Measurements from ENCODE around the gene CNTNAP2. TPM values are rescaled to one million over a fixed set of nuclear protein-coding genes. Genes with fewer than 3 reads are reported as not detected.

CNTNAP2 gene
- total and polyA plus RNA-seq, 2 of the 4 experiments (the other 2 are of a cell fraction), result not detected

DNA sequence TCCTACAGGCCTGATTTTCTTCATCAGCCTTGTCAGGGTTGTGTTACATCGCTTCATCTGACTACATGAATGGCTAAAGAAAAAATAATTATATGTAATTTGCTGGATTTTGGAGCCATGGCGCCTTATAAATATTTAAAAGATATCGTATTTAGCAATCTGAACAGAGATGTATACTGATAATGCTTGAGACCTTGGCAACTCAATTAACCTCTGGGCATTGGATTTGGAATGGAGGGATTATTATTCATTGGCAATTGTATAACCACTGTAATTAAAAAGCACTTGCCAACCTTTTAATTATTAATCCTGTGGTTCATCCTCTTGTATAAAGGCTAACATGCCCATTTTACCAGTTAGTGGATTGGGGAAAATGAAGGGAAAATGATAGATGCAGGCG lies 745.1 kb downstream of the CNTNAP2 start:
- peaks cover 2% of the 10 kb centered on the region; the same call in 1 of the 2 replicates for H3K9me3 ChIP-seq (ENCODE audit: control insufficient read depth, insufficient read depth, low read length)
- no peak overlapping the region for H2AK9ac ChIP-seq (replicated peaks; ENCODE audit: low read depth, low read length, poor library complexity)
- H3K4ac ChIP-seq (ENCODE audit: low read depth, low read length), result no peak overlapping the region
- H3K4me1 ChIP-seq (ENCODE audit: control insufficient read depth, insufficient read depth, low read length), result no peaks in the 10 kb centered on the region
- H4K5ac ChIP-seq (ENCODE audit: low read depth, low read length), result no peak overlapping the region
- H4K8ac ChIP-seq (ENCODE audit: low read depth in 2 of 2, low read length in 2 of 2), result no peak overlapping the region
- intact Hi-C loops (cut with micrococcal nuclease), result no loop called here
- no peak for TF ChIP-seq CHD1 (IDR thresholded peaks at IDR 0.05; ENCODE audit: low read depth, low read length)
- TF ChIP-seq NFE2L2 (IDR thresholded peaks at IDR 0.05; ENCODE audit: low read depth, low read length), result no peak
- TF ChIP-seq CEBPB (IDR thresholded peaks at IDR 0.05; ENCODE audit: low read depth, low read length), result no peak
- no peak for TF ChIP-seq MAFK (IDR thresholded peaks at IDR 0.05; ENCODE audit: low read depth, low read length)
- TF ChIP-seq RFX5 (IDR thresholded peaks at IDR 0.05; ENCODE audit: low read depth, low read length), result no peak
- no peak for TF ChIP-seq POLR2A (IDR thresholded peaks at IDR 0.05; ENCODE audit: low read depth, low read length)
- TF ChIP-seq FOS (IDR thresholded peaks at IDR 0.05; ENCODE audit: low read depth, low read length), result no peak
- no peak for TF ChIP-seq SMC3 (IDR thresholded peaks at IDR 0.05; ENCODE audit: low read depth, low read length)
- TF ChIP-seq, protein P1, sequence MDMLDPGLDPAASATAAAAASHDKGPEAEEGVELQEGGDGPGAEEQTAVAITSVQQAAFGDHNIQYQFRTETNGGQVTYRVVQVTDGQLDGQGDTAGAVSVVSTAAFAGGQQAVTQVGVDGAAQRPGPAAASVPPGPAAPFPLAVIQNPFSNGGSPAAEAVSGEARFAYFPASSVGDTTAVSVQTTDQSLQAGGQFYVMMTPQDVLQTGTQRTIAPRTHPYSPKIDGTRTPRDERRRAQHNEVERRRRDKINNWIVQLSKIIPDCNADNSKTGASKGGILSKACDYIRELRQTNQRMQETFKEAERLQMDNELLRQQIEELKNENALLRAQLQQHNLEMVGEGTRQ (IDR thresholded peaks at IDR 0.05; ENCODE audit: low read depth, low read length), result no peak
- TF ChIP-seq, protein P2, sequence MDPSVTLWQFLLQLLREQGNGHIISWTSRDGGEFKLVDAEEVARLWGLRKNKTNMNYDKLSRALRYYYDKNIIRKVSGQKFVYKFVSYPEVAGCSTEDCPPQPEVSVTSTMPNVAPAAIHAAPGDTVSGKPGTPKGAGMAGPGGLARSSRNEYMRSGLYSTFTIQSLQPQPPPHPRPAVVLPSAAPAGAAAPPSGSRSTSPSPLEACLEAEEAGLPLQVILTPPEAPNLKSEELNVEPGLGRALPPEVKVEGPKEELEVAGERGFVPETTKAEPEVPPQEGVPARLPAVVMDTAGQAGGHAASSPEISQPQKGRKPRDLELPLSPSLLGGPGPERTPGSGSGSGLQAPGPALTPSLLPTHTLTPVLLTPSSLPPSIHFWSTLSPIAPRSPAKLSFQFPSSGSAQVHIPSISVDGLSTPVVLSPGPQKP (IDR thresholded peaks at IDR 0.05; ENCODE audit: borderline replicate concordance, low read depth, low read length), result no peak
- ChIA-PET POLR2A (ENCODE audit: unreplicated experiment) (no interaction called here), CTCF (no interaction called here)
- H3K27me3 ChIP-seq (ENCODE audit: control insufficient read depth, insufficient read depth, low read length), result no peaks in the 10 kb centered on the region
- ATAC-seq (ENCODE audit: low read depth) (no peak), DNase-seq (no peak)
- H3K79me1 ChIP-seq (ENCODE audit: low read depth in 1 of 2, low read length in 2 of 2), result no peaks in the 10 kb centered on the region
- H3K23ac ChIP-seq (ENCODE audit: low read depth, low read length), result no peak overlapping the region
- no peak overlapping the region for H3K18ac ChIP-seq (ENCODE audit: low read depth, low read length)
- H2BK120ac ChIP-seq (ENCODE audit: low read depth, low read length), result no peak overlapping the region
- H2AK5ac ChIP-seq (ENCODE audit: low read depth, low read length), result no peak overlapping the region
- H2BK20ac ChIP-seq (ENCODE audit: low read depth, low read length), result no peak overlapping the region
- no peak overlapping the region for H3K4me3 ChIP-seq (ENCODE audit: insufficient read depth, low read depth, low read length)
- no peak overlapping the region for H3K27ac ChIP-seq (ENCODE audit: insufficient read depth, low read length)
- BruUV-seq (replicated peaks), result no TSS peak
- dilution Hi-C loops (cut with HindIII; ENCODE audit: low sequenced_read_pairs, unreplicated experiment), result no loop called here
- H3K56ac ChIP-seq (ENCODE audit: extremely low read depth, insufficient read depth, low read length), result no peak overlapping the region
- H2BK5ac ChIP-seq (ENCODE audit: low read depth, low read length, poor library complexity, severe bottlenecking), result no peak overlapping the region
- WGBS, 2 experiments (ENCODE audit: extremely low coverage in 2 of 2, insufficient read length in 1 of 2), result no CpG with 5 or more reads among the region's 4 CpGs
- no peak overlapping the region for H3K4me2 ChIP-seq (ENCODE audit: low read depth, low read length)
- H2BK15ac ChIP-seq (ENCODE audit: low read depth, low read length), result no peak overlapping the region
- H3K9ac ChIP-seq (ENCODE audit: low read depth, low read length), result no peak overlapping the region
- H4K91ac ChIP-seq (ENCODE audit: insufficient read depth, low read depth, low read length), result no peak overlapping the region
- no peaks in the 10 kb centered on the region for H3K9me1 ChIP-seq (ENCODE audit: insufficient read depth, low read length)
- H3K14ac ChIP-seq (replicated peaks; ENCODE audit: low read depth, low read length), result no peak overlapping the region
- H2AFZ ChIP-seq (replicated peaks; ENCODE audit: low read length, poor library complexity), result no peak overlapping the region
- no peaks in the 10 kb centered on the region for H3K36me3 ChIP-seq (ENCODE audit: control insufficient read depth, insufficient read depth, low read length)
- in situ Hi-C loops (cut with MboI; ENCODE audit: low sequenced_read_pairs), result no loop called here
- H4K20me1 ChIP-seq (ENCODE audit: insufficient read depth, low read length), result no peaks in the 10 kb centered on the region
